ENCODE data around the gene C16orf82. TPM values are rescaled to one million over a fixed set of nuclear protein-coding genes. Genes with fewer than 3 reads are reported as not detected.
"Not testable (repeated sequence)": the region's sequence is repeated elsewhere in the genome, so short reads cannot be mapped to it uniquely, and the experiment has no call there.

The C16orf82 gene
- total RNA-seq, 1 donor = under 0.01 TPM

- not testable (repeated sequence) for DNase-seq (ENCODE audit: low read depth in 2 of 3, low spot score in 2 of 3)
Observed at GRCh38 chr16:27086031-27086430, 19.3 kb downstream of the C16orf82 start.

GRCh38 chr16:27088216-27088615 is 21.5 kb downstream of the C16orf82 start:
- DNase-seq (ENCODE audit: low read depth in 2 of 3, low spot score in 2 of 3) = no peak

GRCh38 chr16:27096375-27096774 is 29.6 kb downstream of the C16orf82 start:
- DNase-seq (ENCODE audit: low read depth in 2 of 3, low spot score in 2 of 3) = no peak

GRCh38 chr16:27097800-27098230 is 31.1 kb downstream of the C16orf82 start:
- DNase-seq (ENCODE audit: low read depth in 2 of 3, low spot score in 2 of 3) = no peak

DNA sequence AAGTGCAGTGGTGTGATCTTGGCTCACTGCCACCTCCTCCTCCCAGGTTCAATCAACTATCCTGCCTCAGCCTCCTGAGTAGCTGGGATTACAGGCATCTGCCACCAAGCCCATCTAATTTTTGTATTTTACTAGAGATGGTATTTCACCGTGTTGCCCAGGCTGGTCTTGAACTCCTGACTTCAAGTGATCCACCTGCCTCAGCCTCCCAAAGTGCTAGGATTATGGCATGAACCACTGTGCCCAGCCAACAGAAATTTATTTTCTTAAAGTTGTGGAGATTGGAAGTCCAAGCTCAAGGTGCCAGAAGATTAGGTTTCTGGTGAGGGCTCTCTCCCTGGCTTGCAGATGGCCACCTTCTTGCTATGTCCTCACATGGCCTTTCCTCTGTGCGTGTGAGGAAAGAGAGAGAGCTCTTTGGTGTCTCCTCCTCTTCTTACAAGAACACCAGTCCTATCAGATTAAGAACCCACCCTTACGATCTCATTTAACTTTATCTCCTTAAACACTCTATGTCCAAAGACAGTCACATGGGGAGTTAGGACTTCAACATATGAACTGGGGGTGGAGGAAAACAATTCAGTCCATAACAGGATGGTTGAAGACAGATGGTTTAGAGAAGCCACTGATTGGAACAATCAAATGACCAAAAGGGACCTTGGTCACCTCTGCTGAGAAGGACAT is 31.8 kb downstream of the C16orf82 start:
- no peak for DNase-seq (ENCODE audit: low read depth in 2 of 3, low spot score in 2 of 3)

GRCh38 chr16:27102701-27103575 is 36.2 kb downstream of the C16orf82 start:
- DNase-seq (ENCODE audit: low read depth in 2 of 3, low spot score in 2 of 3) = no peak

DNA sequence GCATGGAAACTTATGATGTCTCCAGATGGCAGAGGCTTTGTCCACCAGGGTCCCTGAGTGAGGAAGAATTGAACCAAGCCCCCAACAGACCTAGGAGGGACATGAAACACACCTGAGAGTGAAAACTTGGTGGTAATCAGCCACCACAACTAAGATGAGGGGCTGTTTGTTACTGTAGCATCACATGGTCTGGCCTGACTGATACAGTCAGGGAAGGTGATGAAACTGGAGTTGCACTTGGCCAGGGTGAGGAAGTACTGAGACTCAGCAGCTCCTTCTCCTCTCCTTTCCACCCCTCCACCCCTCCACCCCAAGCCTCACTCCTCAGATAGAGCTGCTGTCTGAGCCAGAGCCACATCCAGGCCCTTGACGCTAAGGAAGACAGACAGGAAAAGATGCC is 37.2 kb downstream of the C16orf82 start:
- DNase-seq (ENCODE audit: low read depth in 2 of 3, low spot score in 2 of 3) = no peak

GRCh38 chr16:27106305-27106704 is 39.6 kb downstream of the C16orf82 start:
- DNase-seq (ENCODE audit: low read depth in 2 of 3, low spot score in 2 of 3) = no peak

GRCh38 chr16:27107185-27107592 is 40.5 kb downstream of the C16orf82 start:
- peak in 2 of 3 donors; percentile 22 to 35 for DNase-seq (ENCODE audit: low read depth in 2 of 3, low spot score in 2 of 3)

DNA sequence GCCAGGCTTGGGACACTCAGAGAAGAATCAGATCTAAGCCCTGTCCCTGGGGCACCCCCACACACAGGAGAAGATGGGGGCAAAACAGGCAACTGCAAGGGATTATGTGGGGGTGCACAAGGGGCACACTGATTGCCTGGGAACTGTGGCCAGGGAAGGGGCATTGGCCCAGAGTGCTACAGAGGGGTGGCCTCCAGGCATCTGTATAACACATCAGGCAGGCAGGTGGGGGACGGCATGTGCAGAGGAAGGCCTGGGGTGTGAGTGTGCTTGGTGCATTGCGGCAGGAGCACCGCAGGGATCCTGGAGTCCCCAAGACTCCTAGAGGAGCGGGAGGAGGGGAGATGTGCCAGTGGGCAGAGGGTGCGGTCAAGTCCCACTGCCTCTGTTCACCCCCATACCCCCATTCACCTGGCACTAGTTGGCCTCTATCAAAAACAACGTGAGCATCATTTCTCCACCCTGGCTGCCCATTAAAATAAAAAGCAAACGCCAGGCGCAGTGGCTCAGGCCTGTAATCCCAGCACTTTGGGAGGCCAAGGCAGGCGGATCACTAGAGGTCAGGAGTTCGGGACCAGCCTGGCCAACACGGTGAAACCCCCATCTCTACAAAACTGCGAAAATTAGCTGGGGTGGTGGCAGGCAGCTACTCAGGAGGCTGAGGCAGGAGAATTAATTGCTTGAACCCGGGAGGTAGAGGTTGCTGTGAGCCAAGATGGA is 41.5 kb downstream of the C16orf82 start:
- DNase-seq (ENCODE audit: low read depth in 2 of 3, low spot score in 2 of 3) = no peak

DNA sequence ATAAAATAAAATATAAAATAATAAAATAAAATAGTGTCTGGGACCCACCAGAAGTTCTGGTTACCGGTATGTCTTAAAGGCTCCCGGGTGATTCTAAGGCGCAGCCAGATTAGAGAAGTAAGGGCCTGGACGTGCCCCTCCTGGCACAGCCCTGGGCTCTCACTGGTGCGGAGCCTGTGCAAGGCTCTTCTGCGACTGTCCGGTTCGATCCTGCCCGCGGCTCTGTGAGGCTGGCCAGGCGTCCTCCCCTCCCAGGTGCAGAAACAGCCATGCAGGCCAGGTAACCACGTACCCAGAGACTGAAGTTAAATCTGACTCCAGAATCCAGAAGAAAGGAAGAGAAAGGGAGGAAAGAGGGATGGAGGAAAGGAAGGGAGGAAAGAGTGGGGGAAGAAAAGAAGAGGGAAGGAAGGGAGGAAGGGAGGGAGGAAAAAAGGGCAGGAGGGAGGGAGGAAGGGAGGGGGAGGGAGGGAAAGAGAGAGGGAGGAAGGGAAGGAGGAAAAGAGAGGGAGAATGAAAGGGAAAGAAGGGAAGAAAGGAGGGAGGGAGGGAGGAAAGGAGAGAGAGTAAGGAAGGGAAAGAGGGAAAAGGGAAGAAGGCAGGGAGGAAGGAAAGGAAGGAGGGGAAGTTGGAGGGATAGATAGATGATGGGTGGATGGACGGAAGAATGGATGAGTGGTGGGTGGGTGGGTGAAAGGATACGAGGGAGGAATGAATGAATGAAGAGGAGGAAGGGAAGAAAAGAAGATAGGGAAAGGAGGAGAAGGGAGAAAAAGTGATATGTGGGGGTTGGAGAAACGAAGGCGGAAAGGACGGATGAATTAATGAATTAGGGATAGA is 42.3 kb downstream of the C16orf82 start:
- no peak for DNase-seq (ENCODE audit: low read depth in 2 of 3, low spot score in 2 of 3)

- DNase-seq (ENCODE audit: low read depth in 2 of 3, low spot score in 2 of 3) = peak; percentile 48 to 74 (median 68)
Observed at GRCh38 chr16:27109666-27110523, 43.2 kb downstream of the C16orf82 start.

DNA sequence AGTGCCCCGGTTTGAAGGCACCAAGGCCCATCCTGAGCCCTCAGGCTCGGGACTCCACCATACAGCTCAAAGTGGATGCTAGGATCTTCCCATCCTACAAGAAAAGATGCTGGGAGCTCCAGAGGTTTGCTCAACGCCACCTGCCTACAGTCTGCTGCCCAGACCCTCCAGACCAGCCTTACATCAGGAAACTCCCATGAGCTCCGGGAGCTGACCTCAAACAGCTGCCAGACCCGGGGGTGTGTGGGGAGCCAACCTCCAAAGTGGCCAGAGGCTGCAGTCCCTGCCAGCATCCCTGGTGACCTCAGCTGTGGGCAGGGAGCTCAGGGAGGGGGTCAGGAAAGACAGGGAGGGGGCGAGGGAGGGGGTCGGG is 43.8 kb downstream of the C16orf82 start:
- no peak for DNase-seq (ENCODE audit: low read depth in 2 of 3, low spot score in 2 of 3)

DNA sequence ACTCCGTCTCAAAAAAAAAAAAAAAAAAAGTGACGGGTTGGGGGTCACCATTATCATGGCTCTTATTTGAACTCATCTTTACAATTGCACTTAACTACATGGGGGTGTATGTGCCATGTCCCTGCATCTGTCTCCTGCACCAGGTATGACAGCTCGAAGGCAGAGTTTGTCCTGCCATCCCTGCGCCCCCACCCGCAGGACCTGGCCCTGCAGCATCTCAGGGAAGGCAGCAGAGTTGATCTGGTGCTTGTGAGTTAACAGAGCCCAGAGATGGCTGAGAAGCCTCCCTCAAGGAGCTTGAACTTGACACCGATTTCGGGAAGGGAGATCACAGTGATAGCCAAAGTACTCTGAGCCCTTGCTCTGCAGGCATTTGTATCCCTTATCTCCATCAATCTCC is 44.8 kb downstream of the C16orf82 start:
- no peak for DNase-seq (ENCODE audit: low read depth in 2 of 3, low spot score in 2 of 3)

- no peak for DNase-seq (ENCODE audit: low read depth in 2 of 3, low spot score in 2 of 3)
Observed at GRCh38 chr16:27112093-27112811, 45.5 kb downstream of the C16orf82 start.

DNA sequence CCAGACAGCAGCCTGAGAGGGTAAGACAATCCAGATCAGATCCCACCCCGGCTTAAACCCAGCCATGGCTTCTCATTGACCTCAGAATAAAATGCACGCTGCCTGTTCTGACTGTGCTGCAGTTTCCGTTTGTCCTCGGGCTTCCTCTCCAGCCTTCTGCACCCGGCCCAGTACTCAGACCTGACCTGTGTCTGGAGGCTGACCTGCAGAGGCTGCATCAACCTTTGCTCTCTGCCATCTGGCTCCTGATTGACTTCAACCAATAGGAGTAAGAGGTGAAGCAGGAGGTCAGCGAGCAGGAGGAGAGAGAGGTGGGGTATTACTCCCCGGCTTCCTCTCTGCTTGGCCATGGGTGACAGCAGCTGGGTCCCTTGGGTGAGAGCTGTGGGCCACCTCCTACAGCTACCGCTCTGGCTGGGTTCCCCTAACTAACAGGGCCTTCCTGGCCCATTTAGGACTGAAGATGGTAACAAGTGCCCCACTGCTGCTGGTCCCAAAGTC is 46.7 kb downstream of the C16orf82 start:
- no peak for DNase-seq (ENCODE audit: low read depth in 2 of 3, low spot score in 2 of 3)

DNA sequence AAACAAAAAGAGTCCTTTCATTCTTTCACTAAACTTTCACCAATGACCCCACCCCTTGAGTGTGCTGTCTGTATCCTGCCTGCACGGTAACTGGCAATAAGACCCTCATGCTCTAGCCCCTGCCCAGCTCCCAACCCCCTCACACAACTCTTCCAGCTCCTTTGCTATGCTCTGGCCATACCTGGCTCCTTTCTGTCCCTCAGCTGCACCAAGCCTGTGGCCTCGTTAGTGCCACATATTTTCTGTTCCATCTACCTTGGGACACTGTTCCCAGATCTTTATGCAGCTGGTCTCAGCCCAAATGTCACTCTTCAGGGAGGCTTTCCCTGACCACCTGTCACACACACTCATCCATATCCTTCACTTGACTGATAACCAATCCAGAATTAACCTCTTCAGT is 47.3 kb downstream of the C16orf82 start:
- DNase-seq (ENCODE audit: low read depth in 2 of 3, low spot score in 2 of 3) = no peak

DNA sequence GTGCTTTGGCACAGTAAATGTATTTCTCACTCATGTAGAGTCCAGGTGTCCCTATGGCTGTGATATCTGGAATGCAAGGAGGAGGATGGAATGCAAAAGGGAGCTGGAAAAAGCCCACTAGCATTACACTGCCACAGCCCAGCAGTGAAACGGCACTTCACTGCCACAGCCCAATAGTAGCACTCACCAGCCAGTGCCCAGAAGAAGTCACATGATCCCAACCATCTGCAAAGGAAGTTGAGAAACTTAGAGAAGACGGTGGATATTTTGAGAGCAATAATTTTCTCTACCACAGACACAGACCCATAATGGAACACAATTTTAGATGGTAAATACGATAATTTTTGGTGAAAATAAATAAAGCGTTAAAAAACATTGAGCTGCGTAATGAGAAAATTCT is 51.8 kb downstream of the C16orf82 start:
- DNase-seq (ENCODE audit: low read depth in 2 of 3, low spot score in 2 of 3) = peak in 1 of 3 donors; percentile 29

Data from hematopoietic multipotent progenitor cell (in vitro differentiated cells).